H9 (cell line): ENCODE results near the gene MGP. TPM values are rescaled to one million over a fixed set of nuclear protein-coding genes. Genes with fewer than 3 reads are reported as not detected.

Experiments
- DNase-seq: peaks from one replicate; pipeline ENCODE4 v3.0.0-alpha.2; 2017
- H2AFZ ChIP-seq: one replicate; pipeline ENCODE4 v1.6.1; 2013; ENCODE audit warnings: mild to moderate bottlenecking, low read length, control low read depth, moderate library complexity
- H2AK5ac ChIP-seq: 2 replicates; pipeline ENCODE4 v1.6.1; 2013; ENCODE audit warnings: low read length, control low read depth, mixed read lengths; ENCODE audit not compliant: insufficient read length
- H2BK120ac ChIP-seq: one replicate; pipeline ENCODE4 v1.6.1; 2013; ENCODE audit warnings: low read depth, mild to moderate bottlenecking, low read length, control low read depth, inconsistent platforms; ENCODE audit not compliant: poor library complexity, severe bottlenecking
- H2BK12ac ChIP-seq: 2 replicates; pipeline ENCODE4 v1.6.1; 2013; ENCODE audit warnings: low read length, control low read depth, mixed read lengths, low read depth; ENCODE audit not compliant: insufficient read length
- H2BK15ac ChIP-seq: 2 replicates; pipeline ENCODE4 v1.6.1; 2013; ENCODE audit warnings: low read depth, low read length, control low read depth
- H2BK20ac ChIP-seq: one replicate; pipeline ENCODE4 v1.6.1; 2013; ENCODE audit warnings: low read depth, mild to moderate bottlenecking, low read length, control low read depth, inconsistent platforms; ENCODE audit not compliant: poor library complexity, severe bottlenecking
- H2BK5ac ChIP-seq: 2 replicates; pipeline ENCODE4 v1.6.1; 2013; ENCODE audit warnings: low read length, control low read depth, mixed read lengths; ENCODE audit not compliant: insufficient read length
- H3K14ac ChIP-seq: 2 replicates; pipeline ENCODE4 v1.6.1; 2013; ENCODE audit warnings: low read length, control low read depth; ENCODE audit not compliant: insufficient read depth
- H3K18ac ChIP-seq: 2 replicates; pipeline ENCODE4 v1.6.1; 2013; ENCODE audit warnings: low read depth, mild to moderate bottlenecking, mixed read lengths, low read length, control low read depth; ENCODE audit not compliant: insufficient read length
- H3K23ac ChIP-seq: 2 replicates; pipeline ENCODE4 v1.6.1; 2013; ENCODE audit warnings: low read length, control low read depth, mixed read lengths, low read depth; ENCODE audit not compliant: insufficient read length
- H3K23me2 ChIP-seq: 2 replicates; pipeline ENCODE4 v1.6.1; 2013; ENCODE audit warnings: low read depth, mild to moderate bottlenecking, mixed read lengths, low read length, control low read depth; ENCODE audit not compliant: insufficient read length, poor library complexity, severe bottlenecking
- H3K27ac ChIP-seq: 2 replicates; pipeline ENCODE4 v1.5.1; 2013; ENCODE audit warnings: low read length, control low read depth, mixed read lengths, low read depth; ENCODE audit not compliant: insufficient read length
- H3K27me3 ChIP-seq: 2 replicates; pipeline ENCODE4 v1.6.1; 2013; ENCODE audit warnings: low read length, control low read depth, inconsistent platforms; ENCODE audit not compliant: insufficient read depth
- H3K4ac ChIP-seq: 2 replicates; pipeline ENCODE4 v1.6.1; 2013; ENCODE audit warnings: low read depth, mild to moderate bottlenecking, control low read depth, inconsistent platforms, low read length, moderate library complexity
- H3K4me1 ChIP-seq: 2 replicates; pipeline ENCODE4 v1.6.1; 2013; ENCODE audit warnings: low read length, control low read depth, inconsistent platforms; ENCODE audit not compliant: insufficient read depth
- H3K4me2 ChIP-seq: 2 replicates; pipeline ENCODE4 v1.6.1; 2013; ENCODE audit warnings: low read length, control low read depth, mixed read lengths; ENCODE audit not compliant: insufficient read length, insufficient read depth
- H3K56ac ChIP-seq: 2 replicates; pipeline ENCODE4 v1.6.1; 2013; ENCODE audit warnings: low read depth, mild to moderate bottlenecking, mixed read lengths, low read length, control low read depth; ENCODE audit not compliant: insufficient read length
- H3K79me1 ChIP-seq: 2 replicates; pipeline ENCODE4 v1.6.1; 2013; ENCODE audit warnings: low read depth, mild to moderate bottlenecking, moderate library complexity, low read length, control low read depth, inconsistent platforms; ENCODE audit not compliant: insufficient read depth, poor library complexity, severe bottlenecking
- H3K79me2 ChIP-seq: 2 replicates; pipeline ENCODE4 v1.6.1; 2013; ENCODE audit warnings: low read length, control low read depth, inconsistent platforms; ENCODE audit not compliant: insufficient read depth
- H3K9ac ChIP-seq: 2 replicates; pipeline ENCODE4 v1.6.1; 2013; ENCODE audit warnings: low read length, control low read depth, mixed read lengths; ENCODE audit not compliant: insufficient read length; ENCODE audit errors: extremely low read depth
- H3K9me3 ChIP-seq: one replicate; pipeline ENCODE4 v1.6.1; 2013; ENCODE audit warnings: low read depth, low read length, inconsistent platforms; ENCODE audit not compliant: control insufficient read depth
- H3T11ph ChIP-seq: one replicate; pipeline ENCODE4 v1.6.1; 2013; ENCODE audit warnings: mild to moderate bottlenecking, low read length, control low read depth, inconsistent platforms
- H4K20me1 ChIP-seq: one replicate; pipeline ENCODE4 v1.6.1; 2013; ENCODE audit not compliant: control insufficient read depth, insufficient read length, insufficient read depth
- H4K5ac ChIP-seq: 2 replicates; pipeline ENCODE4 v1.6.1; 2013; ENCODE audit warnings: low read depth, mild to moderate bottlenecking, mixed read lengths, low read length, control low read depth; ENCODE audit not compliant: insufficient read length
- H4K8ac ChIP-seq: replicated peaks from 2 replicates; pipeline ENCODE4 v1.6.1; 2013; ENCODE audit warnings: low read length, control low read depth, mixed read lengths, low read depth; ENCODE audit not compliant: insufficient read length
- H4K91ac ChIP-seq: 2 replicates; pipeline ENCODE4 v1.6.1; 2013; ENCODE audit warnings: low read depth, mild to moderate bottlenecking, moderate library complexity, mixed read lengths, low read length, control low read depth; ENCODE audit not compliant: insufficient read length
- H3K27ac Mint-ChIP-seq, 3 experiments: 2 replicates in 2 of 3; 3 replicates in 1 of 3; pipeline ENCODE4 v1.8.0; 2020 to 2021; ENCODE audit warnings: mixed read lengths in 3 of 3, mild to moderate bottlenecking in 1 of 3, moderate library complexity in 1 of 3
- H3K27me3 Mint-ChIP-seq: 2 replicates; pipeline ENCODE4 v1.8.0; 2021; ENCODE audit warnings: low read depth, mild to moderate bottlenecking, moderate library complexity, mixed read lengths
- H3K36me3 Mint-ChIP-seq, 3 experiments: 2 replicates in 2 of 3; 3 replicates in 1 of 3; pipeline ENCODE4 v1.8.0; 2020 to 2021; ENCODE audit warnings: low read depth in 3 of 3, mixed read lengths in 3 of 3; ENCODE audit not compliant: insufficient read depth in 1 of 3
- H3K4me1 Mint-ChIP-seq, 2 experiments: 2 replicates each; pipeline ENCODE4 v1.8.0; 2020; ENCODE audit warnings: mixed read lengths in 2 of 2
- H3K4me3 Mint-ChIP-seq, 2 experiments: 2 replicates in 1 of 2; 3 replicates in 1 of 2; pipeline ENCODE4 v1.8.0; 2020 to 2021; ENCODE audit warnings: mild to moderate bottlenecking in 2 of 2, mixed read lengths in 2 of 2, moderate library complexity in 1 of 2
- H3K9me3 Mint-ChIP-seq, 2 experiments: 2 replicates in 1 of 2; 3 replicates in 1 of 2; pipeline ENCODE4 v1.8.0; 2020; ENCODE audit warnings: mild to moderate bottlenecking in 2 of 2, mixed read lengths in 2 of 2, moderate library complexity in 1 of 2
- CTCF ChIP-seq: fragments of 200-600 bp; sonication (generic); conservative IDR thresholded peaks from 3 replicates; pipeline ENCODE4 v1.8.0; 2021; ENCODE audit warnings: antibody characterized with exemption, mild to moderate bottlenecking
- WGBS: extraction: QIAGEN DNeasy Blood & Tissue Kit; methylation state at CpG from one replicate; pipeline ENCODE4 v1.1.7; 2013; ENCODE audit warnings: missing lambda C conversion rate, low lambda C conversion rate, mixed read lengths; ENCODE audit not compliant: insufficient read length; ENCODE audit errors: extremely low coverage; 5-methylcytosine and 5-hydroxymethylcytosine counted together
- total RNA-seq: library from RNA; stranded (reverse); gene quantifications from 2 replicates; pipeline ENCODE4 v1.2.1, GENCODE V29; 2021

Gene MGP
- total RNA-seq, 1 experiment from 2014 or later = not detected

GRCh38 chr12:14841761-14842160 is 43.9 kb downstream of the MGP start:
- Histone ChIP-seq H2BK12ac (no peak overlapping the region), H3K18ac (no peak overlapping the region), H3K27ac (no peak overlapping the region), H2BK20ac (no peak overlapping the region), H4K91ac (no peak overlapping the region), H2BK5ac (no peak overlapping the region), H3K56ac (no peak overlapping the region), H3T11ph (no peak overlapping the region), H2AFZ (no peak overlapping the region), H3K9me3 (no peaks in the 10 kb centered on the region), H4K5ac (no peak overlapping the region), H4K8ac (no peak overlapping the region), H3K23me2 (no peaks in the 10 kb centered on the region), H3K79me2 (no peaks in the 10 kb centered on the region), H3K4ac (no peak overlapping the region), H3K4me1 (no peaks in the 10 kb centered on the region), H3K9ac (no peak overlapping the region), H3K23ac (no peak overlapping the region), H2BK120ac (no peak overlapping the region), H4K20me1 (no peaks in the 10 kb centered on the region), H3K4me2 (no peak overlapping the region), H2AK5ac (no peak overlapping the region), H3K79me1 (no peaks in the 10 kb centered on the region), H2BK15ac (no peak overlapping the region), H3K27me3 (no peaks in the 10 kb centered on the region), H3K14ac (no peak overlapping the region)
- no peak for DNase-seq
- WGBS = no CpG with 5 or more reads among the region's 3 CpGs
- TF ChIP-seq CTCF = no peak
- peaks cover 0 to 10% (median 0%) of the 10 kb centered on the region in 3 experiments; a peak in 2 of 7 replicates for H3K36me3 Mint-ChIP-seq
- no peak overlapping the region for H3K4me3 Mint-ChIP-seq
- H3K27ac Mint-ChIP-seq = peak overlapping the region in 1 of 3 experiments; percentile 34; a peak in 3 of 7 replicates
- no peaks in the 10 kb centered on the region for H3K27me3 Mint-ChIP-seq
- peaks cover 7 to 8% of the 10 kb centered on the region in 2 experiments; a peak in 3 of 4 replicates for H3K4me1 Mint-ChIP-seq
- peaks cover 7 to 9% of the 10 kb centered on the region in 2 experiments for H3K9me3 Mint-ChIP-seq
